ENCODE data around the gene RNF223.
A peak's percentile ranks its signal among the peaks of the same experiment; 100 is the strongest.
"Not testable (repeated sequence)": the region's sequence is repeated elsewhere in the genome, so short reads cannot be mapped to it uniquely, and the experiment has no call there.

RNF223 gene

GRCh38 chr1:1045129-1045528 lies 29.0 kb downstream of the RNF223 start:
- DNase-seq (ENCODE audit: low spot score) = no peak

- no peak for DNase-seq (ENCODE audit: low spot score)
These were observed 29.5 kb downstream of the RNF223 start for GRCh38 chr1:1044455-1045078.

GRCh38 chr1:1043921-1044320 lies 30.2 kb downstream of the RNF223 start:
- no peak for DNase-seq (ENCODE audit: low spot score)

- no peak for DNase-seq (ENCODE audit: low spot score)
These were observed 30.7 kb downstream of the RNF223 start for GRCh38 chr1:1043411-1043810.

- no peak for DNase-seq (ENCODE audit: low spot score)
These were observed 31.3 kb downstream of the RNF223 start for GRCh38 chr1:1042835-1043234.

GRCh38 chr1:1041873-1042272 lies 32.2 kb downstream of the RNF223 start:
- DNase-seq (ENCODE audit: low spot score) = no peak

- no peak for DNase-seq (ENCODE audit: low spot score)
These were observed 33.0 kb downstream of the RNF223 start for GRCh38 chr1:1041092-1041523.

- DNase-seq (ENCODE audit: low spot score) = peak; percentile 86
These were observed 33.8 kb downstream of the RNF223 start for GRCh38 chr1:1040004-1040991.

- DNase-seq (ENCODE audit: low spot score) = no peak
These were observed 34.8 kb downstream of the RNF223 start for GRCh38 chr1:1039145-1039910.

- DNase-seq (ENCODE audit: low spot score) = no peak
These were observed 35.4 kb downstream of the RNF223 start for GRCh38 chr1:1038694-1039093.

- no peak for DNase-seq (ENCODE audit: low spot score)
These were observed 36.5 kb downstream of the RNF223 start for GRCh38 chr1:1037366-1038327.

- DNase-seq (ENCODE audit: low spot score) = no peak
These were observed 38.7 kb downstream of the RNF223 start for GRCh38 chr1:1035291-1035943.

- no peak for DNase-seq (ENCODE audit: low spot score)
These were observed 39.7 kb downstream of the RNF223 start for GRCh38 chr1:1034439-1034781.

GRCh38 chr1:1033731-1034438 lies 40.2 kb downstream of the RNF223 start:
- DNase-seq (ENCODE audit: low spot score) = no peak

GRCh38 chr1:1033009-1033587 lies 41.0 kb downstream of the RNF223 start:
- DNase-seq (ENCODE audit: low spot score) = peak; percentile 84

GRCh38 chr1:1032424-1032823 lies 41.7 kb downstream of the RNF223 start:
- no peak for DNase-seq (ENCODE audit: low spot score)

- DNase-seq (ENCODE audit: low spot score) = no peak
These were observed 42.4 kb downstream of the RNF223 start for GRCh38 chr1:1031659-1032235.

- DNase-seq (ENCODE audit: low spot score) = not testable (repeated sequence)
These were observed 43.0 kb downstream of the RNF223 start for GRCh38 chr1:1030867-1031658.

GRCh38 chr1:1027791-1028190 lies 46.3 kb downstream of the RNF223 start:
- DNase-seq (ENCODE audit: low spot score) = no peak

Measured in left forelimb (tissue), 1 donor.